Measurements from ENCODE around the gene PAIP2. TPM values are rescaled to one million over a fixed set of nuclear protein-coding genes. Genes with fewer than 3 reads are reported as not detected.
A peak's percentile ranks its signal among the peaks of the same experiment; 100 is the strongest.
"Not testable (repeated sequence)": the region's sequence is repeated elsewhere in the genome, so short reads cannot be mapped to it uniquely, and the experiment has no call there.

The PAIP2 gene
- total RNA-seq, 2 donors from 2014 or later = 105 to 119 TPM

DNA sequence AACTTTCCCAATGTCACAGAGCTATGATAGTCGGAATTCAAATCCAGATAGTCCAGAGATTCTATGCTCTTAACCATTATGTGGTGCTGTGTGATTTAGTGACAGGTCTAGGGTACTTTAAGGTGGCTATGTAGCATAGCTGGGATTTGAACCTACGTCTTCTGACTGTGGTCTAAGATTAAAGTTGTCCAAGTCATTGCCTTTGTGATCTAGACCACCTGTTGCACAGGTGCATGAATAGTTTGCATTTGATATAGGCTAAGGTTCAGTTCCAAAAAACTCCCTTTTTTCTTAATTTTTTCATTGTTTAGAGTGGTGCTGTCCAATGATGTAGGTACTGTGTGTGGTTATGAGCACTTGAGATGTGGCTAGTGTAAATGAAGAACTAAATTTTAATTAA, 2.5 kb downstream of the PAIP2 start:
- TF ChIP-seq POLR2A (IDR thresholded peaks at IDR 0.05) = no peak
- TF ChIP-seq POLR2AphosphoS5 (IDR thresholded peaks at IDR 0.05) = no peak
- TF ChIP-seq, protein P1, sequence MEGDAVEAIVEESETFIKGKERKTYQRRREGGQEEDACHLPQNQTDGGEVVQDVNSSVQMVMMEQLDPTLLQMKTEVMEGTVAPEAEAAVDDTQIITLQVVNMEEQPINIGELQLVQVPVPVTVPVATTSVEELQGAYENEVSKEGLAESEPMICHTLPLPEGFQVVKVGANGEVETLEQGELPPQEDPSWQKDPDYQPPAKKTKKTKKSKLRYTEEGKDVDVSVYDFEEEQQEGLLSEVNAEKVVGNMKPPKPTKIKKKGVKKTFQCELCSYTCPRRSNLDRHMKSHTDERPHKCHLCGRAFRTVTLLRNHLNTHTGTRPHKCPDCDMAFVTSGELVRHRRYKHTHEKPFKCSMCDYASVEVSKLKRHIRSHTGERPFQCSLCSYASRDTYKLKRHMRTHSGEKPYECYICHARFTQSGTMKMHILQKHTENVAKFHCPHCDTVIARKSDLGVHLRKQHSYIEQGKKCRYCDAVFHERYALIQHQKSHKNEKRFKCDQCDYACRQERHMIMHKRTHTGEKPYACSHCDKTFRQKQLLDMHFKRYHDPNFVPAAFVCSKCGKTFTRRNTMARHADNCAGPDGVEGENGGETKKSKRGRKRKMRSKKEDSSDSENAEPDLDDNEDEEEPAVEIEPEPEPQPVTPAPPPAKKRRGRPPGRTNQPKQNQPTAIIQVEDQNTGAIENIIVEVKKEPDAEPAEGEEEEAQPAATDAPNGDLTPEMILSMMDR (IDR thresholded peaks at IDR 0.05) = no peak
- intact Hi-C loops (cut with DNase I) = loop anchor here (5.0 kb wide), 1 partner anchor 52 kb away; the partner anchor contains the start of gene MATR3

DNA sequence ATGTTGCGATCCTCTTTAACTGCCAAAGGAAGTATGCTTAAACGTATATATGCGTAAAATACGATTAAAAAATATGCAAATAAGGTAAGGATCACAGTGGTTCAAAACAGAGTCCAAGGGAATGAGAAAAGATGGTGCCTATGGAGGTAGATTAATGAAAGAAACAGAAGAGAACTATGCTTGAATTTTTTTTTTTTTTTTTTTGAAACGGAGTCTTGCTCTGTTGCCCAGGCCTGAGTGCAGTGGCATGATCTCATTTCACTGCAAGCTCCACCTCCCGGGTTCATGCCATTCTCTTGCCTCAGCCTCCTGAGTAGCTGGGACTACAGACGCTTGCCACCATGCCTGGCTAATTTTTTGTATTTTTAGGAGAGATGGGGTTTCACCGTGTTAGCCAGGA, 3.8 kb downstream of the PAIP2 start:
- DNase-seq (ENCODE audit: low spot score); H3K36me3 ChIP-seq; H3K27me3 ChIP-seq (replicated peaks; ENCODE audit: insufficient read depth); intact Hi-C loops (cut with DNase I); H3K4me1 ChIP-seq (replicated peaks); H3K27ac ChIP-seq; H3K4me3 ChIP-seq; H3K9me3 ChIP-seq: not testable (repeated sequence)
- 93% methylated on average over 8 of the region's 8 CpGs for WGBS

More for the DNA sequence above, 2.5 kb downstream of the PAIP2 start:
- H3K36me3 ChIP-seq = no peaks in the 10 kb centered on the region
- no peak for DNase-seq (ENCODE audit: low spot score)
- no peaks in the 10 kb centered on the region for H3K9me3 ChIP-seq
- 68% methylated on average over 2 of the region's 2 CpGs for WGBS
- no peak overlapping the region for H3K27ac ChIP-seq
- peaks cover 4% of the 10 kb centered on the region for H3K4me1 ChIP-seq (replicated peaks)
- peak overlapping the region in 1 of 2 donors; percentile 73 for H3K4me3 ChIP-seq
- H3K27me3 ChIP-seq (replicated peaks; ENCODE audit: insufficient read depth) = no peaks in the 10 kb centered on the region

DNA sequence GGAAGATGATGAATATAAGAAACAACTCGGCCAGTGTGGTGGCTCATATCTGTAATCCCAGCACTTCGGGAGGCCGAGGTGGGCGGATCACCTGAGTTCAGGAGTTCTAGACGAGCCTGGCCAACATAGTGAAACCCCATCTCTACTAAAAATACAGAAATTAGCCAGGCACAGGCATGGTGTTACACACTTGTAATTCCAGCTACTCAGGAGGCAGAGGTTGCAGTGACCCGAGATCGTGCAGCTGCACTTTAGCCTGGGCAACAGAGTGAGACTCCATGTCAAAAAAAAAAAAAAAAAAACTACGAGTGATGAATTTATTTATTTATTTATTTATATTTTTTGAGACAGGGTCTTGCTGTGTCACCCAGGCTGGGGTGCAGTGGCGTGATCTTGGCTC, 6.2 kb downstream of the PAIP2 start:
- 93% methylated on average over 9 of the region's 9 CpGs for WGBS
- H3K27ac ChIP-seq; H3K4me1 ChIP-seq (replicated peaks); H3K27me3 ChIP-seq (replicated peaks; ENCODE audit: insufficient read depth); DNase-seq (ENCODE audit: low spot score); H3K36me3 ChIP-seq; intact Hi-C loops (cut with DNase I); H3K9me3 ChIP-seq; H3K4me3 ChIP-seq: not testable (repeated sequence)

DNA sequence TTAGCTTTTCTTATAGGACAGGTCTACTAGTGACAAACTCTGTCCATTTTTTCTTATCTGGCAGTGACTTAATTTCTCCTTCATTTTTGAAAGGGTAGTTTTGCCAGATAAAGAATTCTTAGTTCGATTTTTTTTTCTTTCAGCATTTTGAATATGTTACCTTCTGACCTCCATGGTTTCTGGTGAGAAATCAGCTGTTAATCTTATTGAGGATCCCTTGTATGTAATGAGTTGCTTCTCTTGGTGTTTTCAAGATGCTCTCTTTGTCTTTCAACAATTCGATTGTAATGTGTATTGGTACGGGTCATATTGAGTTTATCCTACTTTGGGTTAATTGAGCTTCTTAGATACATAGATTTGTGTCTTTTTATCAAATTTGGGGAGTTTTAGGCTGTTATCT, 12.5 kb downstream of the PAIP2 start:
- no peaks in the 10 kb centered on the region for H3K4me1 ChIP-seq (replicated peaks)
- no peaks in the 10 kb centered on the region for H3K36me3 ChIP-seq
- no peaks in the 10 kb centered on the region for H3K9me3 ChIP-seq
- no peak overlapping the region for H3K27ac ChIP-seq
- 98% methylated on average over 3 of the region's 3 CpGs for whole genome bisulfite sequencing
- TF ChIP-seq, protein P1 (IDR thresholded peaks at IDR 0.05) = no peak
- TF ChIP-seq POLR2AphosphoS5 (IDR thresholded peaks at IDR 0.05) (no peak), POLR2A (IDR thresholded peaks at IDR 0.05) (no peak)
- H3K27me3 ChIP-seq (replicated peaks; ENCODE audit: insufficient read depth) = no peaks in the 10 kb centered on the region
- DNase-seq (ENCODE audit: low spot score) = no peak
- intact Hi-C loops (cut with DNase I) = no loop called here
- H3K4me3 ChIP-seq = no peak overlapping the region

DNA sequence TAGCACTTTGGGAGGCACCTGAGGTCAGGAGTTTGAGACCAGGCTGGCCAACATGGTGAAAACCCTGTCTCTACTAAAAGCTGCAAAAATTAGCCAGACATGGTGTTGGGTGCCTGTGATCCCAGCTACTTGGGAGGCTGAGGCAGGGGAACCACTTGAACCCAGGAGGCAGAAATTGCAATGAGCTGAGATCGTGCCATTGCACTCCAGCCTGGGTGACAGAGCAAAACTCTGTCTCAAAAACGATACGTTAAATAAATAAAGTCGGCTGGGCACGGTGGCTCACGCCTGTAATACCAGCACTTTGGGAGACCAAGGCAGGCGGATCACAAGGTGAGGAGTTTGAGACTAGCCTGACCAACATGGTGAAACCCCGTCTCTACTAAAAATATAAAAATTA, 14.2 kb downstream of the PAIP2 start:
- H3K36me3 ChIP-seq; H3K4me1 ChIP-seq (replicated peaks); DNase-seq (ENCODE audit: low spot score); H3K27ac ChIP-seq; H3K4me3 ChIP-seq; H3K27me3 ChIP-seq (replicated peaks; ENCODE audit: insufficient read depth); intact Hi-C loops (cut with DNase I); H3K9me3 ChIP-seq: not testable (repeated sequence)
- 95% methylated on average over 8 of the region's 8 CpGs for WGBS

DNA sequence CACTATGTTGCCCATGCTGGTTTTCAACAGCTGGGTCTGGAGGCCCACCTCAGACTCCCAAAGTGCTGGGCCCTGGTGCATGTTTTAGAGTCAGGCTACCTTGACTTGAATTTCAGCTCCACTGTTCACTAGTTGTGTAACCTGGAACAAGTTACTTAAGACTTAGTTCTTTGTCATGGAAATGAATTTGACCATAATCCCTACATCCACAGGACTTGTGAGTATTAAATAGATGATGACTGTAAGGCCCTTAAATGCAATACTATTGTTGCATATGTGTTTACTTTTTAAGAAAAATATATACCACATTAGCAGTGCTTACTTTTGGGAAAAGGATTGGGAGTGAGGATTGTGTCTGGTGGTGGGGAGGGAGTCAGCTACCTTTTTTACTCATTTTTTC, 16.4 kb downstream of the PAIP2 start:
- DNase-seq (ENCODE audit: low spot score) = no peak
- TF ChIP-seq POLR2AphosphoS5 (IDR thresholded peaks at IDR 0.05) (no peak), POLR2A (IDR thresholded peaks at IDR 0.05) (no peak)
- TF ChIP-seq, protein P1 (IDR thresholded peaks at IDR 0.05) = no peak

More for the DNA sequence above, 16.4 kb downstream of the PAIP2 start:
- no peak overlapping the region for H3K27ac ChIP-seq
- no peaks in the 10 kb centered on the region for H3K4me1 ChIP-seq (replicated peaks)
- intact Hi-C loops (cut with DNase I) = no loop called here
- H3K9me3 ChIP-seq = no peaks in the 10 kb centered on the region
- no peak overlapping the region for H3K4me3 ChIP-seq
- H3K36me3 ChIP-seq = no peaks in the 10 kb centered on the region
- H3K27me3 ChIP-seq (replicated peaks; ENCODE audit: insufficient read depth) = no peaks in the 10 kb centered on the region

All from prostate gland (tissue), 2 donors.